ENCODE results near the gene GTSE1.

Gene GTSE1

DNA sequence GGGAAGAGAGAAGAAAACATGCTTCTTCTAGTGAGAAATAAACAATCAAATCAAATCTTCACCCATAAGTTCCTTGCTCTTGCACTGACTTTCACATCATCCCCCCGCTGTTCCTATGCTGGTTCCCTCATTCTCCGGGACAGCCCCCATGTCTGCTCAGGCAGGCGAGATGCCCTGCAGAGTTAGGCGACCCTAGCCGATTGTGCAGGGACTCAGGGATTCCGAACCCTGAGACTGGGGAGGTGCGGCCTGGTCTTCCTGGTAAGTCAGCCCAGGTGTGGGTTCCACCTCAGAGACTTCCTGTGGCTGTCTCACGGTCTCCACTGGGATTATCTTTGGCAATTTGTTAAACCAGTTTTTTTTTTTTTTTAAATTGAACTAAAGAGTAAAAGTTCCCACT lies 22.3 kb upstream of the GTSE1 start:
- no peak for DNase-seq

DNA sequence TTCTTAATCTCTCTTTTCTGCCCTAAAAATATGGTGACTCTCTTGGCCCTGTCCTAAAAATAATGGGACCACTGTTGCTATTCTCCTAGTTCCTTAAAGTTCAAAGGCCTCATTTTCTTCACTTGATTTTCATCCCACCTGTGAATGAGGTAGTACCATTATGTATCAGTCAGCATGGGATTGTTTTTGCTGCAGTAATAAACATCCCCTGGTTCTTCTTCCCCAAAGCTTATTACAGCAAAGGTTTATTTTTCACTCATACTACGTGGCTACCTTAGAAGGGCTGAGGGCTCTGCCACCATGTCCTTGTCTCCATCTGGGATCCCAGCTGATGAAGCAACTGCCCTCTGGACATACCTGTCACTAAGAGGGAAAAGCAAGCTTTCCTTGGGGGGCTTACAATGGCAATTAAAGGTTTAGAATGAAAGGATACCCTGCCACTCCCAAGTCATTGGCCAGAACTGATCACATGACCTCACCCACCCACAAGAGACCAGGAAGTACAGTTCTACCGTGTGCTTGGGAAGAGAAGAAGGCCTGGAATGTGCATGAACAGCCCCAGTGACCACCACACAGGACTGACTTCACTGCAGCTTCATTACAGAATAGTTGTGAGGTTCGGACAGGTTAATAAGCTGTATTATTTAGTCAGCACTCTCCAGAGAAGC lies 21.1 kb upstream of the GTSE1 start:
- no peak for DNase-seq

GRCh38 chr22:46276563-46276962 lies 20.1 kb upstream of the GTSE1 start:
- DNase-seq: no peak

DNA sequence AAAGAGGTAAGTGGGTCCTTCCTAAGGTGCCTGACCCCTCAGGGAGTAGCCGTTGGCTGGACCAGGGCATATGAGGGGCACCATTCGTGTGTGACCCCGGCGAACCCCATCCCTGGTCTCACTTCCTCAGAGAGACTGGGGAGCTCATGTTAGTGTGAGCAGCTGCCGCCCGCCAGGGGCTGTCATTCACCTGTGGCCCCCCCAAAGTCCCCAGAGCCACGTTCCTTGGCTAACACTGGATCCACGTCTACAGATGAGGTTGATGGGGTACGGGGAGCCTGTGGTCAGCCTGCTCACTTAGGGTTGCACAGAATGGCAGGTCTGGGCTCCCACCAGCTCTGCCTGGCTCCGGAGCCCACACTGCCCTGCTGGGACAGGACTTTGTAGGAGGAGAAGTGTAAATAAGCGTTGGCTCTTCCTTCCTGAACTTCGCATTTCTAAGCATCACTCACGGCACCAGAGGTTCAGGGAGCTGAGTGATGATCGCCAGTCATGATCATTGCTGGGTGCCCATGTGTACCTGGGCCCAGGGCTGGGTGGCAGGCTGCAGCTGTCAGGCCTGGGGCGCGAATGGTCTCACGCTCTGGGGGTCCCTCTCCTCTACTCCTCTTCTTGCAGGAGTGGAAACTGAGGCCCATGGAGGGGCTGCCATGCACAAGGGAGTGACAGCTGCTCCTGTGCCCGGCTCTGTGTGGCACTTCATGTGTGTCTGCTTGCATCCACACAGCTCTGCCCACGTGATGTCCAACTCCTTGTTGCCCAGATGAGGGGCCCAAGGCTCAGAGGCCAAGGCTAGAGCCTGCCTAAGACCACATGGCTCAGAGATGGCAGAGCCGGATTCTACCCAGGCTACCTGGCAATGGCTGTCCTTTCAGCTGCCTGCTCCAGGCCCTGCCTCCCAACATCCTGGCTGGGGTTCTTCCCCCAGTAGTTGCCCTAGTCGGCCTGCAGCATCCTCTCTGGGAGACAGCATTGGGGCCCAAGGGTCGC lies 17.7 kb upstream of the GTSE1 start:
- no peak for DNase-seq

GRCh38 chr22:46280063-46280817 lies 16.4 kb upstream of the GTSE1 start:
- no peak for DNase-seq

DNA sequence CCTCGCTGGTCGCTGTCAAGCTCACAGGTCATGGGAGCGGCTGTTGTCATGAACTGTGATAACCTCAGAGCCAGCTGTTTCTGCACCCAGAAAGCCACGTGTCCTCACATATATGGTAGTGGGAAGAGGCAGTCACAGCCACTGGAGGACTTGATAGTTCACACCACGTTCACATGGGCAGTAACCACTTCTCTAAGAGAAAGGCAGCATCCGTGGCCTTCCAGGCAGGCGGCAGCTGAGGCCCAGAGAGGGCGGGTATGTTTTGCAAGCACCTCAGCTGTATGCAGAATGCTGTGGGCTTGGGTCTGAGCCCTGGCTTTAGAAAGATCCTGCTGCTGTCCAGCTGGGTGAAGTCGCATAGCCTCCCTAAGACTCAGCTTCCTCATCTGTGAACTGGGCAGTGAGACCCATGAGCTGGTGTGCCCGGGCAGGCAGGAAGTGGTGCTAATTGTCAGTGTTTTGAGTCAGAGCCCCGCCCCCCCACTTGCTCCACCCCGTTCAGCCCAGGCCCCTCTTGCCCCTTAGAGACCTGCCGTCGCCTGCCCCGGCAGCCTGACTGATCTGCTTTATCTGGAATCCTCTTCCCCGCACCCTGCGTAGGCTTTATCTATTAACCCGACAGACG lies 15.6 kb upstream of the GTSE1 start:
- no peak for DNase-seq

DNA sequence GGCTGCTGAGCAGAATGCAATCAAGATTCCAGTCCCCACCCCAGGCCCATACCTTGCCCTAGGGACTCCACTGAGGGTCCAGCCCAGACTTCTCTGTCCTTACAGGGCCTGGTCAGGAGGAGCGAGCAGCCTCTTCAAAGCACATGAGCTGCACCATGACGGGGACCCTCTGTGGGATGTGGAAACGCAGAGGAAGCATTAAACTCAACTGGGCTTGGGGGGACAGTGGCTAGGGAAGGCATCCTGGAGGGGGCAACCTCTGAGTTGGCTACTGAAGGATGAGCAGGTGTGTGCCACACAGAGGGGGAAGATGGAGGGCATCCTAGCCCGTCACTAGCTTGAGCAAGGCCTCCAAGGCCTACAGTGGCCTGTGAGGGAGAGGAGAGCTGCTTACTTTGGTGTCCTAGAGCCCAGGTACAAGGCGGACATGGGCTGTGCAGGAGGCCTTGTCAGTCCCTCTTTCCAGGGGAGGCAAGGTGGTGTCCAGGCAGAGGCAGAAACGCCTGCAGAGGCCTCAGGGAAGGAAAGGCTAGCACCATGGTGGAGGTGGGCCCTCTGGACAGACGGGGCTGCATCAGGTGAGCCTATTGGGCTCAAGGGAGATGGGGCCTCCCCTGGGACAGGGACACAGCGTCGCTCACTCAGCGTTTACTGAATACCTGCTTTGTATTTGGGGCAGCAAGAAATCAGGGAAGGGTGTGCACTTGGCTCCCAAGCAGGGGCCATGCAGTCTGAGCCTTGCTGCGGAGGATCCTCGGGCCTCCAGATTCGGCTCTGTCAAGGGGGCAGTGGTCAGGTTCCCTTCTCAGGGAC lies 14.6 kb upstream of the GTSE1 start:
- DNase-seq: no peak

- no peak for DNase-seq
These were observed 10.7 kb upstream of the GTSE1 start for GRCh38 chr22:46286006-46286405.

DNA sequence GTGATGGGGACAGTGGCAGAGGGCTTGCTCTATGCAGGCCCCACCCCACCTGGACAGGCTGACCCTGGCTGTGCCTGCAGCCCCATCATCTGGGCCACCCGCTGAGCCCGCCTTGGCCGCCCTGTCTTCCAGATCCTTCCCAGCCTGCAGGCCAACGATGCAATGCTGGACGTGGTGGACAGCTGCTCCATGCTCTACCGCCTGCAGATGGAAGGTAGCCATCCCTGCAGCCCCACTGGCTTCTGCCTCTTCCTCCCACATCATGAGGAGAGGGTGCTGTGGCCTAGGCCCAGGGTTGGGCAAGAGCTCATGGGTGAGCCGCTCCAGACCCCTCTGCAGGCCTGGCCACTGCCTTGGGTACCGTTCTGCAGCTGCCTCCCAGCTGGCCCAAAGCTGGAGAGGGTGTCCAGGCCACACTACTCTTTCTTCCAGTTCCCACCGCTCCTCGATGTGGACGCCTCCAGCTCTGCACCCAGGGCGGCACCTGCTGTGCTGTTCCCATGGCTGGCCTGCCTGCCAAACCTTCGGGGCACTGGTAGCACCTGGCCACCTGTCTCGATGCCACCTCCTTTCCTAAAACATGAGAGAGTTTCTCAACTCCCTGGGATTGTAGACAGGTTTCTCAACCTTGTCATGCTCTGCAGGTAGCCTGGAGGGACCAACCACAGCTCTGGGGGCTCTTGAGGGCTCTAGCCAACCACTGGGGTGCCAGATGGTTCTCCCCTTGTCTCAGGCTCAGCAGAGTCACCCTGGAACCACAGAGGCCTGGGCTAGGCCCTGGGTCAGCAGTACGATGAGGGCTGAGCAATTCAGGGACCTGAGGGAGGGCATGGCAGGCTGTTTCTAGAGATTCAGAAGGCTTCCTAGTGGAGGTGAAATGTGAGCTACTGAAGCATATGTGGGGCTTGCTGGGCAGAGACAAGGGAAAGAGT lies 9.5 kb upstream of the GTSE1 start:
- DNase-seq: no peak

GRCh38 chr22:46287873-46288751 lies 8.6 kb upstream of the GTSE1 start:
- DNase-seq: peak; percentile 74

DNA sequence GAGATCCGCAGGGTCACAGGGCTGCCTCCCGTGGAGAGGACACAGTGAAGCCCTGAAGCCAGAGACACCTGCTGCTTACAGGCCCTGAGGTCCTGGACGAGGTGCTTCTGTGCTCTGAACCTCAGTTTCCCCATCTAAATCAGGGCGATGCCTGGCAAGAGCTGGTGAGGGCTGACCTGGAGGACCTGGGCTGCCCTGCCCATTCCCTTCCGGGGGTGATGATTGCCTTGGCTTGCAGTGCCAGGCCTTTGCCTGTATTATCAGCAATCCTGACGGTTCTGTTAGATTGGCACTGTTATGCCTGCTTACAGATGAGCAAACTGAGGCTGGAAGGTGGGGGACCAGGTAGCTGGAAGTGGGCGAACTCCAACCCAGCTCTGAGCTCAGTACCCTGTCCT lies 7.8 kb upstream of the GTSE1 start:
- no peak for DNase-seq

- DNase-seq: no peak
These were observed 7.3 kb upstream of the GTSE1 start for GRCh38 chr22:46289244-46289891.

DNA sequence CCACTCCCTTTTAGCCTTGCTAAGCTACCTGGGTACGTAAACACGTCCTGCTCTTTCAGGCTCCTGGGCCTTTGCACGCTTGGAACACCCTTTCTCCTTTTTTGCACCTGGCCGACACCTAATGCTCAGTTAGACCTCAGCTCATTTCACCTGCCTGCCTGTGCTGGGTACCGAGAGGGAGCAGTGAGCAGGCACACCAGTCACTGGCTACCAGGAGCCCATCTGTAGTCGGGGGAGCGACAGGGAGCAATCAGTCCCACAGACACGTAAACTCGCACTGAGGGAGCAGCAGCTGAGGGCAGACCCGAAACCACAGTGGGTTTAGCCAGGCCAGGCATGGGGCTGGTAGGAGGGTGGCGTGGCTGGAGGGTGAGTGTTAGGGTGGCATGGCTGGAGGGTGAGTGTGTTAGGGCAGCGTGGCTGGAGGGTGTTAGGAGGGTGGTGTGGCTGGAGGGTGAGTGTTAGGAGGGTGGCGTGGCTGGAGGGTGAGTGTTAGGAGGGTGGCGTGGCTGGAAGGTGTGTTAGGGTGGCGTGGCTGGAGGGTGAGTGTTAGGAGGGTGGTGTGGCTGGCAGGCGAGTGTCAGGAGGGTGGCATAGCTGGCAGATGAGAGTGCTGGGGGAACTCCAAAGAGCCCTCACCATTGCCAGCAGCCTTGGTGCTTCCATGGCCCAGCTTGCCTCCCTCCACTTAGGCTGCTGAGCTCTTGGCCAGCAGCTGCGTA lies 6.4 kb upstream of the GTSE1 start:
- no peak for DNase-seq

GRCh38 chr22:46290843-46291785 lies 5.6 kb upstream of the GTSE1 start:
- DNase-seq: no peak

DNA sequence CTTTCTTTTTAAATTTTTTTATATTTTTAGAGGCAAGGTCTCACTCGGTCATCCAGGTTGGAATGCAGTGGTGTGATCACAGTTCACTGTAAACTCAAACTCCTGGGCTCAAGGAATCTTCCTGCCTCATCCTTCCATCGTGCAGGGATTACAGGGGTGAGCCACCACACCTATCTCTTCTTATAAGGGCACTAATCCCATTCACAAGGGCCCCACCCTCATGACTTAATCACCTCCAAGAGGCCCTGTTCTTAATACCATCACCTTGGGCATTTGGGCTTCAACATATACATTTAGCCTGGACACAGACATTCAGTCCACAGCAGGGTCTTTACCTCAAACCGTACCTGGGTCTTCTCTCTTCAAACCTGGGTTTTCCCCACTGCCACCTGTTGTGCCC lies 4.5 kb upstream of the GTSE1 start:
- no peak for DNase-seq

DNA sequence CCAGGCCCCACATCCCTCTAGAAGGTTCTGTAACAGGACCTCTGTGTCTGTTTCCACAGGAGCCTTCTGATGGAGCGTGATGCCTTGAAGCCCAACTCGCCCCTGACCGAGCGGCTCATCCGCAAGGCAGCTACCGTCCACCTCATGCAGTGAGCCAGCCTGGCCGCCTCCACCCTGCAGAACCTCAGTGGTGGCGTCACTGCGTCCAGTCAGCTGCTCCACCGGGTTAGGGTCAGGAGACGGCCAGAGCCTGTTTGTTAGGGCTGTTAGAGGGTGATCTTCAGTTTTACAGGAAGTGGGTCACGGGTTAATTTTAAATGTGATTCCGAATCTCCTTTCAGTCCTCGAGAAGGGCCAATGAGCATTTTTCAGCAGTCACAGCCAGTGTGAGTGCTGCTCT lies 3.9 kb upstream of the GTSE1 start:
- DNase-seq: no peak

DNA sequence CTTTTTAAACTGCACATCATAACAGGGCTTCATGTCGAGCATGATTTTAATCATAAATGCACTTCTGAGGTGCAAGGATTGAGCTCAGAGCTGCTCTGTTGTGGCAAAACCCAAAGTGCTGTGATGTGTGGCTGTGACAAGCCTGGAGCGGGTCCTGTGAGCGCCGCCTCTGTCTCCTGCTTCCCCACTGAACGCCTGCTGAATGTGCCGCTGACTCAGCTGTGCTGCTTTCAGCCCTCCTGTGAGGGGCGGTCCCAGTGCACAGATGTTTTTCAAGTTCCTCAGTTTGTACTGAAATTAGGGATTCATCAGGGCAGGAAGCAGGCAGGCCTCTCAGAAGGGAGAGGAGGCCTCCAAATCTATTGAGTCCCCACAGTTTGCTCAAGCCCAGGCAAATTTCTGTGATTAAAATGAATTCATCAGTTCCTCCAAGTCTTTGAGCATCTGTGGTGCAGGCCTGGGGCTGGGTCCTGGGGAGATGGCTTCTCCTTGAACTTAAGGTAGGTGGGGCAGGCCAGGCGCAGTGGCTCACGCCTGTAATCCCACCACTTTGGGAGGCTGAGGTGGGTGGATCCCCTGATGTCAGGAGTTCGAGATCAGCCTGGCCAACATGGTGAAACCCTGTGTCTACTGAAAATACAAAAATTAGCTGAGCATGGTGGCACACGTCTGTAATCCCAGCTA lies 3.0 kb upstream of the GTSE1 start:
- DNase-seq: no peak

Data from activated CD4-positive, alpha-beta T cell treated with anti-CD3 and anti-CD28 coated beads, Interleukin-10, Interleukin-2, amounts not matched to agents 100 ng/mL and 50 ng/mL, durations not matched to agents 16 hours and 8 hours (primary cell).